Measurements from ENCODE around the gene ITGA3.

- TF ChIP-seq POLR2A (IDR thresholded peaks at IDR 0.05; ENCODE audit: borderline replicate concordance, extremely low read depth, insufficient read depth, insufficient read length) (no peak), SRF (IDR thresholded peaks at IDR 0.05; ENCODE audit: low read depth) (no peak), EZH2 (IDR thresholded peaks at IDR 0.05) (no peak), ZBTB33 (IDR thresholded peaks at IDR 0.05; ENCODE audit: extremely low read depth, insufficient replicate concordance, low read length) (no peak)
- TF ChIP-seq, protein P1, sequence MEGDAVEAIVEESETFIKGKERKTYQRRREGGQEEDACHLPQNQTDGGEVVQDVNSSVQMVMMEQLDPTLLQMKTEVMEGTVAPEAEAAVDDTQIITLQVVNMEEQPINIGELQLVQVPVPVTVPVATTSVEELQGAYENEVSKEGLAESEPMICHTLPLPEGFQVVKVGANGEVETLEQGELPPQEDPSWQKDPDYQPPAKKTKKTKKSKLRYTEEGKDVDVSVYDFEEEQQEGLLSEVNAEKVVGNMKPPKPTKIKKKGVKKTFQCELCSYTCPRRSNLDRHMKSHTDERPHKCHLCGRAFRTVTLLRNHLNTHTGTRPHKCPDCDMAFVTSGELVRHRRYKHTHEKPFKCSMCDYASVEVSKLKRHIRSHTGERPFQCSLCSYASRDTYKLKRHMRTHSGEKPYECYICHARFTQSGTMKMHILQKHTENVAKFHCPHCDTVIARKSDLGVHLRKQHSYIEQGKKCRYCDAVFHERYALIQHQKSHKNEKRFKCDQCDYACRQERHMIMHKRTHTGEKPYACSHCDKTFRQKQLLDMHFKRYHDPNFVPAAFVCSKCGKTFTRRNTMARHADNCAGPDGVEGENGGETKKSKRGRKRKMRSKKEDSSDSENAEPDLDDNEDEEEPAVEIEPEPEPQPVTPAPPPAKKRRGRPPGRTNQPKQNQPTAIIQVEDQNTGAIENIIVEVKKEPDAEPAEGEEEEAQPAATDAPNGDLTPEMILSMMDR (IDR thresholded peaks at IDR 0.05 in 2 of 3, conservative IDR thresholded peaks at IDR 0.05 in 1 of 3; ENCODE audit: borderline replicate concordance in 1 of 3, insufficient read depth in 1 of 3, low read depth in 2 of 3, low read length in 2 of 3), result no peak
Observed at GRCh38 chr17:50047083-50047482, 8.8 kb upstream of the ITGA3 start.
